Measurements from ENCODE around the gene ASTN2. TPM values are rescaled to one million over a fixed set of nuclear protein-coding genes. Genes with fewer than 3 reads are reported as not detected.

The ASTN2 gene
- polyA plus RNA-seq, 1 experiment, result 6.6 TPM

- POLR2A ChIA-PET, result no interaction called here
- H3K27me3 ChIP-seq (ENCODE audit: control insufficient read depth, insufficient read depth, low read length), result no peaks in the 10 kb centered on the region
- no peak for TF ChIP-seq CTCF (IDR thresholded peaks at IDR 0.05; ENCODE audit: low read depth, low read length)
- DNase-seq (ENCODE audit: low read depth, low spot score), result no peak
- no peaks in the 10 kb centered on the region for H3K9me3 ChIP-seq (ENCODE audit: control insufficient read depth, insufficient read depth, low read length)
- no peak overlapping the region for H3K27ac ChIP-seq (ENCODE audit: low read depth, low read length)
- CTCF ChIA-PET, result no interaction called here
- no peak overlapping the region for H3K4me3 ChIP-seq (ENCODE audit: low read depth, low read length)
These were observed 526.8 kb downstream of the ASTN2 start for GRCh38 chr9:116888066-116888465.

GRCh38 chr9:116883676-116884075 lies 531.2 kb downstream of the ASTN2 start:
- CTCF ChIA-PET, result no interaction called here
- no peak overlapping the region for H3K4me3 ChIP-seq (ENCODE audit: low read depth, low read length)
- no peak for DNase-seq (ENCODE audit: low read depth, low spot score)
- H3K9me3 ChIP-seq (ENCODE audit: control insufficient read depth, insufficient read depth, low read length), result no peaks in the 10 kb centered on the region
- POLR2A ChIA-PET, result no interaction called here
- H3K27ac ChIP-seq (ENCODE audit: low read depth, low read length), result no peak overlapping the region
- no peak for TF ChIP-seq CTCF (IDR thresholded peaks at IDR 0.05; ENCODE audit: low read depth, low read length)
- no peaks in the 10 kb centered on the region for H3K27me3 ChIP-seq (ENCODE audit: control insufficient read depth, insufficient read depth, low read length)

GRCh38 chr9:116877072-116877471 lies 537.8 kb downstream of the ASTN2 start:
- H3K9me3 ChIP-seq (ENCODE audit: control insufficient read depth, insufficient read depth, low read length), result peaks cover 6% of the 10 kb centered on the region; the same call in 1 of the 2 replicates
- ChIA-PET POLR2A (no interaction called here), CTCF (interaction anchor here (0.6 kb wide), 1 partner anchor 277 kb away, joined by 3 read pairs; no protein-coding TSS in a partner anchor)
- no peak overlapping the region for H3K27ac ChIP-seq (ENCODE audit: low read depth, low read length)
- no peak for TF ChIP-seq CTCF (IDR thresholded peaks at IDR 0.05; ENCODE audit: low read depth, low read length)
- no peak for DNase-seq (ENCODE audit: low read depth, low spot score)
- H3K27me3 ChIP-seq (ENCODE audit: control insufficient read depth, insufficient read depth, low read length), result no peaks in the 10 kb centered on the region
- no peak overlapping the region for H3K4me3 ChIP-seq (ENCODE audit: low read depth, low read length)

GRCh38 chr9:116875576-116875975 lies 539.3 kb downstream of the ASTN2 start:
- Histone ChIP-seq H3K9me3 (ENCODE audit: control insufficient read depth, insufficient read depth, low read length) (peaks cover 6% of the 10 kb centered on the region; the same call in 1 of the 2 replicates), H3K27me3 (ENCODE audit: control insufficient read depth, insufficient read depth, low read length) (no peaks in the 10 kb centered on the region), H3K27ac (ENCODE audit: low read depth, low read length) (no peak overlapping the region), H3K4me3 (ENCODE audit: low read depth, low read length) (no peak overlapping the region)
- ChIA-PET POLR2A (no interaction called here), CTCF (interaction anchor here (1.6 kb wide), 1 partner anchor 15 kb away, joined by 10 read pairs; no protein-coding TSS in a partner anchor)
- TF ChIP-seq CTCF (IDR thresholded peaks at IDR 0.05; ENCODE audit: low read depth, low read length), result no peak
- DNase-seq (ENCODE audit: low read depth, low spot score), result no peak

GRCh38 chr9:116873937-116874914 lies 540.6 kb downstream of the ASTN2 start:
- CTCF ChIA-PET, result interaction anchor here (0.8 to 1.6 kb wide), 3 partner anchors 12 to 14 kb away, joined by 3 to 10 read pairs (median 4); no protein-coding TSS in a partner anchor
- TF ChIP-seq CTCF (IDR thresholded peaks at IDR 0.05; ENCODE audit: low read depth, low read length), result no peak
- H3K27ac ChIP-seq (ENCODE audit: low read depth, low read length), result no peak overlapping the region
- POLR2A ChIA-PET, result no interaction called here
- peaks cover 6% of the 10 kb centered on the region; the same call in 1 of the 2 replicates for H3K9me3 ChIP-seq (ENCODE audit: control insufficient read depth, insufficient read depth, low read length)
- DNase-seq (ENCODE audit: low read depth, low spot score), result no peak
- H3K27me3 ChIP-seq (ENCODE audit: control insufficient read depth, insufficient read depth, low read length), result no peaks in the 10 kb centered on the region
- H3K4me3 ChIP-seq (ENCODE audit: low read depth, low read length), result no peak overlapping the region

Data from AG04450 (cell line).